Spleen (tissue), 7 donors: ENCODE measurements around the gene FADS3.

Experiments used
- POLR2AphosphoS5 ChIP-seq, 3 donors: sonication (generic); formaldehyde crosslinking; IDR thresholded peaks; one replicate each; pipeline ENCODE4 v1.5.1; 2017; ENCODE audit warnings: antibody characterized with exemption in 3 of 3
- TF ChIP-seq, protein P1 (sequence below), 11 experiments: fragments of 200-600 bp in 7 of 11; fragments of 450-650 bp in 4 of 11; sonication (generic) in 4 of 11; IDR thresholded peaks in 8 of 11; conservative IDR thresholded peaks in 3 of 11; 1 replicate in 7 of 11; 2 replicates in 4 of 11; pipeline versions ENCODE4 v1.4.0 to v1.8.0; 2016 to 2021; ENCODE audit warnings: antibody characterized with exemption in 11 of 11, inconsistent platforms in 4 of 11, mild to moderate bottlenecking in 1 of 11
- donor health status: DM: no; HTN: no; CAD: no; lungs with moderate emphysema.
- donor health status: DM: no; HTN: no; CAD: no.
- donor health status: DM: no; HTN: no; CAD: no.

DNA sequence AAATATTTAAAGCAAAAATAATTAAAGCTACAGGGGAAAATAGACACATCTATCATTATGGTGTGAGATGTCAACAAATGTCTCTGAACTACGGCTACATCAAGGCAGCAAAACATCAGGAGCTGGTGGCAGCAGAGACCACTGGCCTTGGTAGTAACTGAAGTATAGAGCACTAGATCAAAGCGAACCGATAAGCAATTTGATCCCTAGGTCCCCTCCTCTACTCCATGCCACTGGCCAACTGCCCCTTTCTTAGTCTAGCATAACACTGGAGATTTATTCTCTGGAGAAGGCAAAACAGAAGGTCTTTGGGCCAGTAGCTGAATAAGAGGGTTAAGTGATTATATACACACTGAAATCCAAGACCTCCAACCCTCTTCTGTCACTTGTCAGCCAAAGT is 39.6 kb upstream of the FADS3 start:
- TF ChIP-seq, protein P1, sequence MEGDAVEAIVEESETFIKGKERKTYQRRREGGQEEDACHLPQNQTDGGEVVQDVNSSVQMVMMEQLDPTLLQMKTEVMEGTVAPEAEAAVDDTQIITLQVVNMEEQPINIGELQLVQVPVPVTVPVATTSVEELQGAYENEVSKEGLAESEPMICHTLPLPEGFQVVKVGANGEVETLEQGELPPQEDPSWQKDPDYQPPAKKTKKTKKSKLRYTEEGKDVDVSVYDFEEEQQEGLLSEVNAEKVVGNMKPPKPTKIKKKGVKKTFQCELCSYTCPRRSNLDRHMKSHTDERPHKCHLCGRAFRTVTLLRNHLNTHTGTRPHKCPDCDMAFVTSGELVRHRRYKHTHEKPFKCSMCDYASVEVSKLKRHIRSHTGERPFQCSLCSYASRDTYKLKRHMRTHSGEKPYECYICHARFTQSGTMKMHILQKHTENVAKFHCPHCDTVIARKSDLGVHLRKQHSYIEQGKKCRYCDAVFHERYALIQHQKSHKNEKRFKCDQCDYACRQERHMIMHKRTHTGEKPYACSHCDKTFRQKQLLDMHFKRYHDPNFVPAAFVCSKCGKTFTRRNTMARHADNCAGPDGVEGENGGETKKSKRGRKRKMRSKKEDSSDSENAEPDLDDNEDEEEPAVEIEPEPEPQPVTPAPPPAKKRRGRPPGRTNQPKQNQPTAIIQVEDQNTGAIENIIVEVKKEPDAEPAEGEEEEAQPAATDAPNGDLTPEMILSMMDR (IDR thresholded peaks at IDR 0.05 in 8 of 11, conservative IDR thresholded peaks at IDR 0.05 in 3 of 11) = no peak
- TF ChIP-seq POLR2AphosphoS5 (IDR thresholded peaks at IDR 0.05) = no peak
